Measurements from ENCODE around the gene TMEM240. TPM values are rescaled to one million over a fixed set of nuclear protein-coding genes. Genes with fewer than 3 reads are reported as not detected.

The TMEM240 gene
- total and polyA plus RNA-seq, 9 of the 15 experiments (the other 6 are each of a cell fraction or from before 2014, with no cell fraction given) = 0.24 to 2.0 (median 0.69) TPM; not detected in 5

DNA sequence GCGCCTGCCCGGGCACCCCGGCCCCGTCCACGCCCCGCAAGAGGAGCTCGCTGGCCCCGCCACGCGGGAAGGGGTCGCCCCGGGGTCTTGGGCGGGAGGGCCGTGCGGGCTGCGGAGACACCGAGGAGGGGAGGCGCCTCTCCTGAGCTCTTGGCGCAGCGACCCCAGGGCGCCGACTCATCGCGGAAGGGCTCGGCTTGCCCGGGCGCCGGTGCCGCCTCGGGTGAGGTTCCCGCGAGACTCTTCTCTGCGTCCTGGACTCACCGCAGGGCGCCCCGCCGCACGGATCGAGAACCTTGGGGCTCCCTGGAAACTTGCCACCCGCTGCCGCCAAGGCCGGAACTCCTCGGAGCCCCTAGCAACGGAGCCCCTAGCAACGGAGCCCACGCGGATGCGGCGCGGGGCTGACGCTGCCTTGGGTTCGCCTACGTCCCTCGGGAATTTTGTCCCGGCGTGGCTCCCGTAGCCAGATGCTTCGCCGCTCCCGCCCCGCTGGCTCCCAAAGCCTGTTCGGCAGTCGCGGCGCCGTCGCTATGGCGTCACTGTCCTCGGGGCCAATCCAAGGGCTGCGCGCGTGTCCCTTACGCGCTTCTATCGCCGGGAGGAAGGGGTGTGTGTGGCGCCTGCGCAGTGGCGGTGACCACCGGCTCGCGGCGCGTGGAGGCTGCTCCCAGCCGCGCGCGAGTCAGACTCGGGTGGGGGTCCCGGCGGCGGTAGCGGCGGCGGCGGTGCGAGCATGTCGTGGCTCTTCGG, 28.7 kb downstream of the TMEM240 start, which contains the start of gene ATAD3A (continued):
- TF ChIP-seq, protein P1, sequence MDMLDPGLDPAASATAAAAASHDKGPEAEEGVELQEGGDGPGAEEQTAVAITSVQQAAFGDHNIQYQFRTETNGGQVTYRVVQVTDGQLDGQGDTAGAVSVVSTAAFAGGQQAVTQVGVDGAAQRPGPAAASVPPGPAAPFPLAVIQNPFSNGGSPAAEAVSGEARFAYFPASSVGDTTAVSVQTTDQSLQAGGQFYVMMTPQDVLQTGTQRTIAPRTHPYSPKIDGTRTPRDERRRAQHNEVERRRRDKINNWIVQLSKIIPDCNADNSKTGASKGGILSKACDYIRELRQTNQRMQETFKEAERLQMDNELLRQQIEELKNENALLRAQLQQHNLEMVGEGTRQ (CRISPR knock-in tag; IDR thresholded peaks at IDR 0.05) = no peak
- TF ChIP-seq, protein P2, sequence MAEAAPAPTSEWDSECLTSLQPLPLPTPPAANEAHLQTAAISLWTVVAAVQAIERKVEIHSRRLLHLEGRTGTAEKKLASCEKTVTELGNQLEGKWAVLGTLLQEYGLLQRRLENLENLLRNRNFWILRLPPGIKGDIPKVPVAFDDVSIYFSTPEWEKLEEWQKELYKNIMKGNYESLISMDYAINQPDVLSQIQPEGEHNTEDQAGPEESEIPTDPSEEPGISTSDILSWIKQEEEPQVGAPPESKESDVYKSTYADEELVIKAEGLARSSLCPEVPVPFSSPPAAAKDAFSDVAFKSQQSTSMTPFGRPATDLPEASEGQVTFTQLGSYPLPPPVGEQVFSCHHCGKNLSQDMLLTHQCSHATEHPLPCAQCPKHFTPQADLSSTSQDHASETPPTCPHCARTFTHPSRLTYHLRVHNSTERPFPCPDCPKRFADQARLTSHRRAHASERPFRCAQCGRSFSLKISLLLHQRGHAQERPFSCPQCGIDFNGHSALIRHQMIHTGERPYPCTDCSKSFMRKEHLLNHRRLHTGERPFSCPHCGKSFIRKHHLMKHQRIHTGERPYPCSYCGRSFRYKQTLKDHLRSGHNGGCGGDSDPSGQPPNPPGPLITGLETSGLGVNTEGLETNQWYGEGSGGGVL (CRISPR knock-in tag; IDR thresholded peaks at IDR 0.05) = no peak
- TF ChIP-seq BRD9 (IDR thresholded peaks at IDR 0.05; ENCODE audit: low read depth, partially characterized antibody) (no peak), MITF (IDR thresholded peaks at IDR 0.05) (no peak), RBM15 (IDR thresholded peaks at IDR 0.05; ENCODE audit: insufficient read depth, low read length) (no peak), CBX8 (IDR thresholded peaks at IDR 0.05; ENCODE audit: borderline replicate concordance, extremely low read depth, low read depth, low read length, poor library complexity, severe bottlenecking) (no peak), ZNF445 (CRISPR knock-in tag; IDR thresholded peaks at IDR 0.05; ENCODE audit: low read depth) (no peak), STAT5B (CRISPR knock-in tag; IDR thresholded peaks at IDR 0.05) (no peak), RBM25 (IDR thresholded peaks at IDR 0.05; ENCODE audit: low read depth, low read length, severe bottlenecking) (peak; percentile 98), ZEB2 (IDR thresholded peaks at IDR 0.05) (no peak; the same call in 1 of the 2 replicates), ZNF583 (CRISPR knock-in tag; IDR thresholded peaks at IDR 0.05) (no peak), FOXO4 (CRISPR knock-in tag; IDR thresholded peaks at IDR 0.05) (no peak), E4F1 (CRISPR knock-in tag; IDR thresholded peaks at IDR 0.05; ENCODE audit: borderline replicate concordance) (no peak), RCOR1 (IDR thresholded peaks at IDR 0.05; ENCODE audit: borderline replicate concordance in 1 of 2, low read depth in 2 of 2, low read length in 2 of 2) (peak in 1 of 2 experiments; percentile 67; a peak in 1 of 4 replicates), CCAR2 (IDR thresholded peaks at IDR 0.05; ENCODE audit: low read depth, low read length) (no peak), SMARCC2 (IDR thresholded peaks at IDR 0.05; ENCODE audit: low read depth) (no peak)
- TF ChIP-seq, protein P3, sequence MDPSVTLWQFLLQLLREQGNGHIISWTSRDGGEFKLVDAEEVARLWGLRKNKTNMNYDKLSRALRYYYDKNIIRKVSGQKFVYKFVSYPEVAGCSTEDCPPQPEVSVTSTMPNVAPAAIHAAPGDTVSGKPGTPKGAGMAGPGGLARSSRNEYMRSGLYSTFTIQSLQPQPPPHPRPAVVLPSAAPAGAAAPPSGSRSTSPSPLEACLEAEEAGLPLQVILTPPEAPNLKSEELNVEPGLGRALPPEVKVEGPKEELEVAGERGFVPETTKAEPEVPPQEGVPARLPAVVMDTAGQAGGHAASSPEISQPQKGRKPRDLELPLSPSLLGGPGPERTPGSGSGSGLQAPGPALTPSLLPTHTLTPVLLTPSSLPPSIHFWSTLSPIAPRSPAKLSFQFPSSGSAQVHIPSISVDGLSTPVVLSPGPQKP (CRISPR knock-in tag; IDR thresholded peaks at IDR 0.05) = no peak
